H1 (cell line): ENCODE data around the gene HS2ST1.
"Not testable (repeated sequence)": the region's sequence is repeated elsewhere in the genome, so short reads cannot be mapped to it uniquely, and the experiment has no call there.

Source experiments
- EZH2 ChIP-seq: fragments of 200-600 bp; sonication (generic); IDR thresholded peaks from 2 replicates; pipeline ENCODE4 v1.7.1; 2012; ENCODE audit warnings: low read depth, mild to moderate bottlenecking, moderate library complexity, low read length, inconsistent platforms; ENCODE audit not compliant: severe bottlenecking
- GABPA ChIP-seq: IDR thresholded peaks from 2 replicates; pipeline ENCODE4 v1.6.1; 2011; ENCODE audit warnings: mild to moderate bottlenecking, low read length, moderate library complexity, borderline replicate concordance; ENCODE audit not compliant: insufficient read depth
- HDAC2 ChIP-seq, 2 experiments: fragments of 300-600 bp in 1 of 2; sonication (generic) in 1 of 2; IDR thresholded peaks; 2 replicates each; pipeline ENCODE4 v1.6.1; 2011 to 2012; ENCODE audit warnings: low read depth in 2 of 2, low read length in 2 of 2, mild to moderate bottlenecking in 2 of 2, moderate library complexity in 2 of 2, borderline replicate concordance in 1 of 2, inconsistent platforms in 1 of 2
- KDM1A ChIP-seq: fragments of 200-600, 300-600 bp; sonication (generic); IDR thresholded peaks from 2 replicates; pipeline ENCODE4 v1.7.1; 2016; ENCODE audit warnings: mild to moderate bottlenecking, low read length, borderline replicate concordance
- NRF1 ChIP-seq: IDR thresholded peaks from 2 replicates; pipeline ENCODE4 v1.6.1; 2011; ENCODE audit warnings: mild to moderate bottlenecking, low read depth, low read length, improper control_type of control experiment
- POLR2A ChIP-seq, 2 experiments: IDR thresholded peaks; 1 replicate in 1 of 2; 2 replicates in 1 of 2; pipeline ENCODE4 v1.6.1; 2011; ENCODE audit warnings: low read depth in 2 of 2, low read length in 2 of 2, mild to moderate bottlenecking in 2 of 2; ENCODE audit errors: control extremely low read depth in 1 of 2
- POLR2AphosphoS5 ChIP-seq: IDR thresholded peaks from 2 replicates; pipeline ENCODE4 v1.6.1; 2011; ENCODE audit warnings: low read depth, low read length
- RAD21 ChIP-seq, 2 experiments: IDR thresholded peaks in 1 of 2; conservative IDR thresholded peaks in 1 of 2; 2 replicates each; pipeline ENCODE4 v1.6.1; 2011; ENCODE audit warnings: low read depth in 2 of 2, low read length in 2 of 2, improper control_type of control experiment in 1 of 2, inconsistent platforms in 1 of 2, mild to moderate bottlenecking in 1 of 2, moderate library complexity in 1 of 2
- SIX5 ChIP-seq: IDR thresholded peaks from 2 replicates; pipeline ENCODE4 v1.6.1; 2011; ENCODE audit warnings: mild to moderate bottlenecking, low read depth, low read length
- SRF ChIP-seq: IDR thresholded peaks from 2 replicates; pipeline ENCODE4 v1.6.1; 2011; ENCODE audit warnings: mild to moderate bottlenecking, low read depth, low read length, moderate library complexity
- SUZ12 ChIP-seq: fragments of 200-600 bp; sonication (generic); IDR thresholded peaks from 2 replicates; pipeline ENCODE4 v1.6.1; 2012; ENCODE audit warnings: mild to moderate bottlenecking, inconsistent platforms, low read length, moderate library complexity, mixed read lengths
- TBP ChIP-seq: IDR thresholded peaks from 2 replicates; pipeline ENCODE4 v1.6.1; 2011; ENCODE audit warnings: low read depth, low read length, improper control_type of control experiment
- TF ChIP-seq, protein P1 (sequence below), 3 experiments: IDR thresholded peaks; 1 replicate in 2 of 3; 2 replicates in 1 of 3; pipeline versions ENCODE4 v1.5.1 to v1.6.1; 2011; ENCODE audit warnings: low read length in 3 of 3, mild to moderate bottlenecking in 3 of 3, inconsistent platforms in 2 of 3, low read depth in 1 of 3, moderate library complexity in 1 of 3; ENCODE audit not compliant: insufficient read depth in 1 of 3; ENCODE audit errors: control extremely low read depth in 1 of 3
- TF ChIP-seq, protein P2 (sequence below): IDR thresholded peaks from 2 replicates; pipeline ENCODE4 v1.6.1; 2012; ENCODE audit warnings: inconsistent platforms

DNA sequence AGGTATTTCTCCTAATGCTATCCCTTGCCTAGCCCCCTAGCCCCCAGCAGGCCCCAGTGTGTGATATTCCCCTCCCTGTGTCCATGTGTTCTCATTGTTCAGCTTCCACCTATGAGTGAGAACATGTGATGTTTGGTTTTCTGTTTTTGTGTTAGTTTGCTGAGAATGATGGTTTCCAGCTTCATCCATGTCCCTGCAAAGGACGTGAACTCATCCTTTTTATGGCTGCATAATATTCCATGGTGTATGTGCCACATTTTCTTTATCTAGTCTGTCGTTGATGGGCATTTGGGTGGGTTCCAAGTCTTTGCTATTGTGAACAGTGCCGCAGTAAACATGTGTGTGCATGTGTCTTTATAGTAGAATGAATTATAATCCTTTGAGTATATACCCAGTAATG lies 75.3 kb downstream of the HS2ST1 start:
- TF ChIP-seq SRF; GABPA; HDAC2 (IDR thresholded peaks at IDR 0.05; ENCODE audit: borderline replicate concordance in 1 of 2, low read depth in 2 of 2, low read length in 2 of 2); POLR2A (IDR thresholded peaks at IDR 0.05; ENCODE audit: control extremely low read depth in 1 of 2, low read depth in 2 of 2, low read length in 2 of 2); RAD21 (IDR thresholded peaks at IDR 0.05 in 1 of 2, conservative IDR thresholded peaks at IDR 0.05 in 1 of 2; ENCODE audit: low read depth in 2 of 2, low read length in 2 of 2); POLR2AphosphoS5; KDM1A; SIX5; NRF1; EZH2; SUZ12; TBP: not testable (repeated sequence)
- TF ChIP-seq, protein P1, sequence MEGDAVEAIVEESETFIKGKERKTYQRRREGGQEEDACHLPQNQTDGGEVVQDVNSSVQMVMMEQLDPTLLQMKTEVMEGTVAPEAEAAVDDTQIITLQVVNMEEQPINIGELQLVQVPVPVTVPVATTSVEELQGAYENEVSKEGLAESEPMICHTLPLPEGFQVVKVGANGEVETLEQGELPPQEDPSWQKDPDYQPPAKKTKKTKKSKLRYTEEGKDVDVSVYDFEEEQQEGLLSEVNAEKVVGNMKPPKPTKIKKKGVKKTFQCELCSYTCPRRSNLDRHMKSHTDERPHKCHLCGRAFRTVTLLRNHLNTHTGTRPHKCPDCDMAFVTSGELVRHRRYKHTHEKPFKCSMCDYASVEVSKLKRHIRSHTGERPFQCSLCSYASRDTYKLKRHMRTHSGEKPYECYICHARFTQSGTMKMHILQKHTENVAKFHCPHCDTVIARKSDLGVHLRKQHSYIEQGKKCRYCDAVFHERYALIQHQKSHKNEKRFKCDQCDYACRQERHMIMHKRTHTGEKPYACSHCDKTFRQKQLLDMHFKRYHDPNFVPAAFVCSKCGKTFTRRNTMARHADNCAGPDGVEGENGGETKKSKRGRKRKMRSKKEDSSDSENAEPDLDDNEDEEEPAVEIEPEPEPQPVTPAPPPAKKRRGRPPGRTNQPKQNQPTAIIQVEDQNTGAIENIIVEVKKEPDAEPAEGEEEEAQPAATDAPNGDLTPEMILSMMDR (IDR thresholded peaks at IDR 0.05; ENCODE audit: control extremely low read depth in 1 of 3, insufficient read depth in 1 of 3, low read depth in 1 of 3, low read length in 3 of 3) = not testable (repeated sequence)
- TF ChIP-seq, protein P2, sequence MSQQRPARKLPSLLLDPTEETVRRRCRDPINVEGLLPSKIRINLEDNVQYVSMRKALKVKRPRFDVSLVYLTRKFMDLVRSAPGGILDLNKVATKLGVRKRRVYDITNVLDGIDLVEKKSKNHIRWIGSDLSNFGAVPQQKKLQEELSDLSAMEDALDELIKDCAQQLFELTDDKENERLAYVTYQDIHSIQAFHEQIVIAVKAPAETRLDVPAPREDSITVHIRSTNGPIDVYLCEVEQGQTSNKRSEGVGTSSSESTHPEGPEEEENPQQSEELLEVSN = not testable (repeated sequence)
